A549 (cell line): Measurements from ENCODE around the gene SOWAHC.

Experiments
- CHD4 ChIP-seq: fragments of 200-600 bp; sonication (generic); IDR thresholded peaks from 2 replicates; pipeline ENCODE4 v1.6.1; 2016; ENCODE audit warnings: antibody characterized with exemption, mild to moderate bottlenecking, borderline replicate concordance
- CTCF ChIP-seq: fragments of >200 bp; sonication (Bioruptor Twin); formaldehyde crosslinking; IDR thresholded peaks from 3 replicates; pipeline ENCODE4 v1.5.1; 2016
- EP300 ChIP-seq, 2 experiments: fragments of >200 bp; sonication (Bioruptor Twin); formaldehyde crosslinking; IDR thresholded peaks; 2 replicates in 1 of 2; 3 replicates in 1 of 2; pipeline ENCODE4 v1.6.1; 2016 to 2017
- JUN ChIP-seq, 2 experiments: fragments of >200 bp; sonication (Bioruptor Twin); formaldehyde crosslinking; IDR thresholded peaks; 2 replicates in 1 of 2; 3 replicates in 1 of 2; pipeline ENCODE4 v1.6.1; 2016 to 2017
- MAX ChIP-seq: IDR thresholded peaks from 2 replicates; pipeline ENCODE4 v1.6.1; 2012
- MAZ ChIP-seq: fragments of 150-350 bp; IDR thresholded peaks from 2 replicates; pipeline ENCODE4 v1.6.1; 2014; ENCODE audit warnings: antibody characterized with exemption, low read depth, low read length, borderline replicate concordance
- NR3C1 ChIP-seq: fragments of >200 bp; sonication (Bioruptor Twin); formaldehyde crosslinking; IDR thresholded peaks from 3 replicates; pipeline ENCODE4 v1.6.1; 2017
- POLR2A ChIP-seq: IDR thresholded peaks from 2 replicates; pipeline ENCODE4 v1.6.1; 2012; ENCODE audit warnings: mild to moderate bottlenecking, low read length
- RCOR1 ChIP-seq: fragments of 150-350 bp; IDR thresholded peaks from 2 replicates; pipeline ENCODE4 v1.6.1; 2014; ENCODE audit warnings: antibody characterized with exemption, low read length, low read depth
- RNF2 ChIP-seq: fragments of 200-600 bp; sonication (generic); IDR thresholded peaks from 2 replicates; pipeline ENCODE4 v1.6.1; 2016; ENCODE audit warnings: low read depth, mild to moderate bottlenecking, antibody characterized with exemption, moderate library complexity, borderline replicate concordance
- SREBF2 ChIP-seq: fragments of 450-650 bp; IDR thresholded peaks from 2 replicates; pipeline ENCODE4 v1.6.1; 2014; ENCODE audit warnings: mild to moderate bottlenecking, moderate library complexity
- TP53 ChIP-seq: fragments of 250-450 bp; sonication (Bioruptor Pico); IDR thresholded peaks from 2 replicates; pipeline ENCODE4 v1.5.0; 2021; ENCODE audit warnings: mild to moderate bottlenecking, moderate library complexity
- USF2 ChIP-seq: fragments of 450-650 bp; IDR thresholded peaks from 2 replicates; pipeline ENCODE4 v1.6.1; 2014; ENCODE audit warnings: antibody characterized with exemption
- TF ChIP-seq, protein P1 (sequence below): IDR thresholded peaks from 2 replicates; pipeline ENCODE4 v1.6.1; 2012; ENCODE audit warnings: low read depth, borderline replicate concordance

DNA sequence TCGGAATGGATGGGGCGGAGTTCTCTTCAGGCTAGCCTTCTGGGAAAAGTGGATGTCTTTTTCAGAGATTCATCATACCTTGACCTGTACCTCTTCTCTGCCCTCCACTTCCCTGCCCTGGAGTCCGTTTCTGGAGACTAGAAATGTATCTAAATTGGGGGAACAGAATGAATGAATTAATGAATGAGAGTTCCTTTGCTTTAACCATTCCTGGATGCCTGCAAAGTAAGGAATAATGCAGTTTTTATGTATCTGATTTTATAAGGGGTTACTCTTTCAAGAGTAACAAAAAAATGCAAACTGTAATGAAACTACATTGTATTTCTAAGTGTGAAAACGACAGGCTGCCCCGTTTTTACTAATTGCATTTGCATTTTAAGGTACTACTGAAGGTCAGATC, 2.0 kb downstream of the SOWAHC start:
- no peak for TF ChIP-seq RCOR1
- TF ChIP-seq CTCF = no peak
- TF ChIP-seq SREBF2 = no peak
- no peak for TF ChIP-seq NR3C1
- no peak for TF ChIP-seq EP300 (IDR thresholded peaks at IDR 0.05)
- TF ChIP-seq POLR2A = no peak
- TF ChIP-seq RNF2 = no peak
- TF ChIP-seq, protein P1, sequence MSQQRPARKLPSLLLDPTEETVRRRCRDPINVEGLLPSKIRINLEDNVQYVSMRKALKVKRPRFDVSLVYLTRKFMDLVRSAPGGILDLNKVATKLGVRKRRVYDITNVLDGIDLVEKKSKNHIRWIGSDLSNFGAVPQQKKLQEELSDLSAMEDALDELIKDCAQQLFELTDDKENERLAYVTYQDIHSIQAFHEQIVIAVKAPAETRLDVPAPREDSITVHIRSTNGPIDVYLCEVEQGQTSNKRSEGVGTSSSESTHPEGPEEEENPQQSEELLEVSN = no peak
- TF ChIP-seq JUN (IDR thresholded peaks at IDR 0.05) = no peak
- no peak for TF ChIP-seq TP53
- TF ChIP-seq MAZ = no peak
- TF ChIP-seq USF2 = no peak
- TF ChIP-seq MAX = no peak
- no peak for TF ChIP-seq CHD4
